Activated CD8-positive, alpha-beta memory T cell treated with anti-CD3 and anti-CD28 coated beads for 1 hour (primary cell): ENCODE results near the gene BGN.

Source experiments
- DNase-seq, 2 donors: peaks; one replicate each; pipeline ENCODE4 v3.0.0-alpha.2; 2020; ENCODE audit warnings: low read depth in 1 of 2; ENCODE audit errors: extremely low read depth in 1 of 2

Gene BGN

GRCh38 chrX:153502131-153502530 lies 7.4 kb downstream of the BGN start:
- no peak for DNase-seq

GRCh38 chrX:153502796-153503195 lies 8.0 kb downstream of the BGN start:
- DNase-seq: no peak

GRCh38 chrX:153504445-153505016 lies 9.8 kb downstream of the BGN start:
- DNase-seq: no peak

- DNase-seq: no peak
Measured at GRCh38 chrX:153505361-153505760, 10.6 kb downstream of the BGN start.

- DNase-seq: peak; percentile 66 to 80
Measured at GRCh38 chrX:153507484-153508178, 12.9 kb downstream of the BGN start.

- DNase-seq: no peak
Measured at GRCh38 chrX:153509592-153509991, 14.8 kb downstream of the BGN start.

- no peak for DNase-seq
Measured at GRCh38 chrX:153510383-153510782, 15.6 kb downstream of the BGN start.

GRCh38 chrX:153511784-153512500 lies 17.2 kb downstream of the BGN start:
- DNase-seq: no peak

GRCh38 chrX:153512501-153512893 lies 17.7 kb downstream of the BGN start:
- DNase-seq: no peak

- no peak for DNase-seq
Measured at GRCh38 chrX:153513265-153513664, 18.5 kb downstream of the BGN start.

GRCh38 chrX:153514259-153514658 lies 19.5 kb downstream of the BGN start:
- DNase-seq: no peak

- DNase-seq: no peak
Measured at GRCh38 chrX:153515435-153515834, 20.7 kb downstream of the BGN start.

- no peak for DNase-seq
Measured at GRCh38 chrX:153516073-153516472, 21.3 kb downstream of the BGN start.

GRCh38 chrX:153517423-153517822 lies 22.6 kb downstream of the BGN start, which contains the start of gene ATP2B3:
Gene ATP2B3, plus strand, starts transcription at chrX:153517642. Its CDS starts 18,606 bp downstream, at chrX:153536248.
- DNase-seq: no peak

- no peak for DNase-seq
Measured at GRCh38 chrX:153517946-153518834, 23.4 kb downstream of the BGN start.

GRCh38 chrX:153519569-153520286 lies 24.9 kb downstream of the BGN start:
- DNase-seq: no peak

GRCh38 chrX:153520287-153520917 lies 25.6 kb downstream of the BGN start:
- no peak for DNase-seq

- no peak for DNase-seq
Measured at GRCh38 chrX:153521034-153521433, 26.3 kb downstream of the BGN start.

- no peak for DNase-seq
Measured at GRCh38 chrX:153522259-153522658, 27.5 kb downstream of the BGN start.

GRCh38 chrX:153523269-153523668 lies 28.5 kb downstream of the BGN start:
- DNase-seq: no peak
